HG02610 (cell line): ENCODE results near the gene NDUFB10.
"Not testable (repeated sequence)": the region's sequence is repeated elsewhere in the genome, so short reads cannot be mapped to it uniquely, and the experiment has no call there.

ENCODE experiments used
- ATAC-seq: cut with Tn5 transposase; IDR thresholded peaks from one replicate; pipeline ENCODE4 v1.9.1; 2021; ENCODE audit warnings: mild to moderate bottlenecking, moderate library complexity; ENCODE audit not compliant: unreplicated experiment

The NDUFB10 gene

GRCh38 chr16:1944612-1945199 is 14.6 kb upstream of the NDUFB10 start:
- no peak for ATAC-seq

- no peak for ATAC-seq
These were observed 13.6 kb upstream of the NDUFB10 start for GRCh38 chr16:1945559-1946391.

- no peak for ATAC-seq
These were observed 12.6 kb upstream of the NDUFB10 start for GRCh38 chr16:1946495-1947368.

GRCh38 chr16:1947369-1947670 is 12.0 kb upstream of the NDUFB10 start:
- no peak for ATAC-seq

GRCh38 chr16:1949507-1949906 is 9.8 kb upstream of the NDUFB10 start:
- no peak for ATAC-seq

GRCh38 chr16:1950047-1950446 is 9.3 kb upstream of the NDUFB10 start:
- ATAC-seq, result no peak

GRCh38 chr16:1950559-1950958 is 8.8 kb upstream of the NDUFB10 start:
- no peak for ATAC-seq

GRCh38 chr16:1953734-1954133 is 5.6 kb upstream of the NDUFB10 start:
- ATAC-seq, result no peak

GRCh38 chr16:1957434-1958142 is 1.8 kb upstream of the NDUFB10 start:
- not testable (repeated sequence) for ATAC-seq

GRCh38 chr16:1958143-1958491 is 1.2 kb upstream of the NDUFB10 start:
- not testable (repeated sequence) for ATAC-seq

- ATAC-seq, result no peak
These were observed 546 bp upstream of the NDUFB10 start for GRCh38 chr16:1958715-1959268.

- ATAC-seq, result no peak
These were observed 1.6 kb downstream of the NDUFB10 start for GRCh38 chr16:1960665-1961630.

GRCh38 chr16:1961651-1962067 is 2.3 kb downstream of the NDUFB10 start:
- no peak for ATAC-seq

GRCh38 chr16:1962161-1963153 is 3.1 kb downstream of the NDUFB10 start:
- not testable (repeated sequence) for ATAC-seq

- no peak for ATAC-seq
These were observed 4.6 kb downstream of the NDUFB10 start for GRCh38 chr16:1963806-1964505.

- ATAC-seq, result peak; percentile 65
These were observed 5.4 kb downstream of the NDUFB10 start, which contains the start of gene RPS2 for GRCh38 chr16:1964506-1965395. Gene RPS2 (minus strand): TSS chr16:1964826. CDS start chr16:1964625, 201 bp downstream.
